T-helper 2 cell treated with Interferon-gamma antibody and Interleukin-4, amounts not matched to agents 100 ng/mL and 5 ng/mL, for 36 hours (primary cell): ENCODE results near the gene BCR. TPM values are rescaled to one million over a fixed set of nuclear protein-coding genes. Genes with fewer than 3 reads are reported as not detected.
"Not testable (repeated sequence)": the region's sequence is repeated elsewhere in the genome, so short reads cannot be mapped to it uniquely, and the experiment has no call there.

Source experiments
- intact Hi-C: fragments of 100-400 bp; cut with micrococcal nuclease; formaldehyde crosslinking; loops from one replicate; pipeline ENCODE4 v1.15.1; 2023
- total RNA-seq: library from RNA; stranded (reverse); gene quantifications from 2 replicates; pipeline ENCODE4 v1.2.3, GENCODE V29; 2022

The BCR gene
- total RNA-seq, 1 donor from 2014 or later, result 51.6 TPM

GRCh38 chr22:23361676-23362075 lies 181.4 kb downstream of the BCR start:
- intact Hi-C loops, result no loop called here

GRCh38 chr22:23363683-23364082 lies 183.4 kb downstream of the BCR start:
- intact Hi-C loops, result no loop called here

- intact Hi-C loops, result no loop called here
Measured at GRCh38 chr22:23364389-23364788, 184.1 kb downstream of the BCR start.

- intact Hi-C loops, result no loop called here
Measured at GRCh38 chr22:23365524-23365923, 185.2 kb downstream of the BCR start.

- intact Hi-C loops, result no loop called here
Measured at GRCh38 chr22:23365961-23366360, 185.7 kb downstream of the BCR start.

- intact Hi-C loops, result not testable (repeated sequence)
Measured at GRCh38 chr22:23367196-23367595, 186.9 kb downstream of the BCR start.

Other genes with a start within 250 kb of the BCR start
- 0.66 and 0.91 TPM in 2 replicates for gene GNAZ, start 110.0 kb upstream of the BCR start, total RNA-seq
- not detected in 2 replicates for gene RSPH14, start 38.5 kb upstream of the BCR start, total RNA-seq
- 0.20 TPM in 1 of 2 replicates, not detected in the other for gene RAB36, start 35.0 kb upstream of the BCR start, total RNA-seq